SK-N-SH (cell line): ENCODE measurements around the gene CFAP43. TPM values are rescaled to one million over a fixed set of nuclear protein-coding genes. Genes with fewer than 3 reads are reported as not detected.

Source experiments
- CTCF ChIA-PET: fragments of 300-600, 350-600 bp; formaldehyde crosslinking; extraction: SDS; loops from one replicate; lab custom pipeline; 2021; lab: Yijun Ruan, JAX
- POLR2A ChIA-PET: fragments of 350-600 bp; sonication (Branson Sonifier 250); formaldehyde crosslinking; extraction: SDS; loops from one replicate; lab custom pipeline; 2020; ENCODE audit warnings: antibody characterized with exemption, inconsistent platforms; lab: Yijun Ruan, JAX
- DNase-seq: peaks from one replicate; pipeline ENCODE4 v3.0.0; 2012
- H2AFZ ChIP-seq: fragments of 200-600 bp; sonication (generic); 2 replicates; pipeline ENCODE4 v1.8.1; 2016; ENCODE audit warnings: antibody characterized with exemption, mild to moderate bottlenecking, low read depth
- H3F3A ChIP-seq: fragments of 200-600 bp; sonication (generic); replicated peaks from 2 replicates; pipeline ENCODE3; 2016; ENCODE audit warnings: antibody characterized with exemption, mild to moderate bottlenecking; ENCODE audit not compliant: insufficient read depth
- H3K27ac ChIP-seq, 2 experiments: fragments of 200-500 bp in 1 of 2; fragments of 200-600 bp in 1 of 2; sonication (Bioruptor generic) in 1 of 2; sonication (generic), shearing (Covaris generic) in 1 of 2; 2 replicates each; pipeline versions ENCODE4 v1.5.1 to v1.6.1; 2014 to 2016; ENCODE audit warnings: low read depth in 2 of 2, inconsistent platforms in 1 of 2, low read length in 1 of 2, mild to moderate bottlenecking in 1 of 2, mixed read lengths in 1 of 2
- H3K27me3 ChIP-seq: fragments of 200-600 bp; sonication (generic), shearing (Covaris generic); 2 replicates; pipeline ENCODE4 v1.6.1; 2016; ENCODE audit warnings: mixed run types; ENCODE audit not compliant: insufficient read depth
- H3K36me3 ChIP-seq, 2 experiments: fragments of 200-500 bp in 1 of 2; fragments of 200-600 bp in 1 of 2; sonication (Bioruptor generic) in 1 of 2; sonication (generic) in 1 of 2; replicated peaks in 1 of 2; 2 replicates each; pipeline versions ENCODE3 to v1.5.1; 2014 to 2016; ENCODE audit warnings: low read length in 1 of 2, mild to moderate bottlenecking in 1 of 2; ENCODE audit not compliant: insufficient read depth in 2 of 2, control insufficient read depth in 1 of 2
- H3K4me1 ChIP-seq, 2 experiments: fragments of 200-500 bp in 1 of 2; fragments of 200-600 bp in 1 of 2; sonication (Bioruptor generic) in 1 of 2; sonication (generic), shearing (Covaris generic) in 1 of 2; 2 replicates each; pipeline versions ENCODE4 v1.5.1 to v1.6.1; 2014 to 2016; ENCODE audit warnings: low read depth in 1 of 2, low read length in 1 of 2, mixed run types in 1 of 2; ENCODE audit not compliant: insufficient read depth in 2 of 2, control insufficient read depth in 1 of 2
- H3K4me2 ChIP-seq: fragments of 200-600 bp; sonication (generic), shearing (Covaris generic); 2 replicates; pipeline ENCODE4 v1.6.1; 2017; ENCODE audit warnings: mixed run types
- H3K4me3 ChIP-seq, 2 experiments: fragments of 200-500 bp in 1 of 2; fragments of 200-600 bp in 1 of 2; sonication (Bioruptor generic) in 1 of 2; sonication (generic), shearing (Covaris generic) in 1 of 2; 2 replicates each; pipeline versions ENCODE4 v1.5.1 to v1.8.1; 2014 to 2016; ENCODE audit warnings: low read depth in 2 of 2, inconsistent platforms in 1 of 2, low read length in 1 of 2, mild to moderate bottlenecking in 1 of 2, mixed read lengths in 1 of 2, moderate library complexity in 1 of 2
- H3K79me2 ChIP-seq: fragments of 200-600 bp; sonication (generic); 2 replicates; pipeline ENCODE4 v1.8.1; 2017; ENCODE audit warnings: mild to moderate bottlenecking; ENCODE audit not compliant: insufficient read depth
- H3K9ac ChIP-seq: fragments of 200-600 bp; sonication (generic); 2 replicates; pipeline ENCODE4 v1.6.1; 2017; ENCODE audit warnings: mixed run types
- H3K9me2 ChIP-seq: fragments of 200-600 bp; sonication (generic); 2 replicates; pipeline ENCODE4 v1.6.1; 2017; ENCODE audit warnings: mixed run types
- H3K9me3 ChIP-seq: fragments of 200-600 bp; sonication (generic); 2 replicates; pipeline ENCODE4 v1.6.1; 2017; ENCODE audit warnings: mixed run types, mild to moderate bottlenecking, moderate library complexity
- H4K20me1 ChIP-seq: fragments of 200-600 bp; sonication (generic); 2 replicates; pipeline ENCODE4 v1.6.1; 2017; ENCODE audit warnings: mild to moderate bottlenecking, mixed run types; ENCODE audit not compliant: insufficient read depth
- CHD2 ChIP-seq: fragments of 150-350 bp; IDR thresholded peaks from 2 replicates; pipeline ENCODE4 v1.6.1; 2018; ENCODE audit warnings: low read length; ENCODE audit not compliant: partially characterized antibody
- ELF1 ChIP-seq: IDR thresholded peaks from 2 replicates; pipeline ENCODE4 v1.4.0; 2012
- FOSL2 ChIP-seq: IDR thresholded peaks from 2 replicates; pipeline ENCODE4 v1.4.0; 2012; ENCODE audit warnings: low read depth, mild to moderate bottlenecking, moderate library complexity, borderline replicate concordance
- FOXM1 ChIP-seq: IDR thresholded peaks from 2 replicates; pipeline ENCODE4 v1.4.0; 2012; ENCODE audit warnings: low read depth, mild to moderate bottlenecking
- GABPA ChIP-seq: IDR thresholded peaks from 2 replicates; pipeline ENCODE4 v1.4.0; 2012; ENCODE audit warnings: low read depth, mild to moderate bottlenecking
- GATA2 ChIP-seq: sonication (generic); formaldehyde crosslinking; IDR thresholded peaks from 2 replicates; pipeline ENCODE4 v1.5.0; 2020; ENCODE audit warnings: mild to moderate bottlenecking, missing genetic modification reagents
- MEF2A ChIP-seq: IDR thresholded peaks from 2 replicates; pipeline ENCODE4 v1.4.0; 2012; ENCODE audit warnings: low read depth, borderline replicate concordance
- NFIC ChIP-seq: IDR thresholded peaks from 2 replicates; pipeline ENCODE4 v1.4.0; 2012; ENCODE audit warnings: borderline replicate concordance
- NRF1 ChIP-seq: IDR thresholded peaks from 2 replicates; pipeline ENCODE4 v1.6.1; 2012; ENCODE audit warnings: low read depth, mild to moderate bottlenecking, low read length
- POLR2AphosphoS5 ChIP-seq: IDR thresholded peaks from 2 replicates; pipeline ENCODE4 v1.6.1; 2012; ENCODE audit warnings: low read depth, low read length
- RFX5 ChIP-seq: IDR thresholded peaks from 2 replicates; pipeline ENCODE4 v1.6.1; 2012; ENCODE audit warnings: mild to moderate bottlenecking, improper control_type of control experiment, low read length
- RXRA ChIP-seq: IDR thresholded peaks from 2 replicates; pipeline ENCODE4 v1.4.0; 2012; ENCODE audit warnings: low read depth, mild to moderate bottlenecking, borderline replicate concordance
- SIN3A ChIP-seq: IDR thresholded peaks from 2 replicates; pipeline ENCODE4 v1.6.1; 2012; ENCODE audit warnings: low read depth, mild to moderate bottlenecking, low read length, moderate library complexity, borderline replicate concordance
- TAF1 ChIP-seq: IDR thresholded peaks from 2 replicates; pipeline ENCODE4 v1.6.1; 2012; ENCODE audit warnings: low read depth, mild to moderate bottlenecking, low read length, moderate library complexity, borderline replicate concordance
- TEAD4 ChIP-seq: IDR thresholded peaks from 2 replicates; pipeline ENCODE4 v1.4.0; 2012; ENCODE audit warnings: mild to moderate bottlenecking, borderline replicate concordance; ENCODE audit not compliant: insufficient read depth
- WGBS: methylation state at CpG from one replicate; pipeline ENCODE4 v1.1.6; 2017; ENCODE audit warnings: low lambda C conversion rate; 5-methylcytosine and 5-hydroxymethylcytosine counted together
- polyA plus RNA-seq, 3 experiments: library from polyadenylated mRNA; depleted of rRNA; stranded (reverse); fragments of >200 nt; gene quantifications; 2 replicates each; pipeline ENCODE4 v1.2.3, GENCODE V29; 2012
- TF ChIP-seq, protein P1 (sequence below): IDR thresholded peaks from 2 replicates; pipeline ENCODE4; 2012
- TF ChIP-seq, protein P2 (sequence below): IDR thresholded peaks from 2 replicates; pipeline ENCODE4 v1.4.0; 2012; ENCODE audit warnings: low read depth
- TF ChIP-seq, protein P3 (sequence below): IDR thresholded peaks from 2 replicates; pipeline ENCODE4 v1.6.1; 2012; ENCODE audit warnings: mild to moderate bottlenecking, low read depth, low read length, moderate library complexity
- TF ChIP-seq, protein P4 (sequence below): IDR thresholded peaks from 2 replicates; pipeline ENCODE4 v1.4.0; 2012; ENCODE audit warnings: low read depth, borderline replicate concordance
- TF ChIP-seq, protein P5 (sequence below): fragments of 200-600 bp; sonication (generic); IDR thresholded peaks from 2 replicates; pipeline ENCODE4 v1.6.1; 2017; ENCODE audit warnings: antibody characterized with exemption, mild to moderate bottlenecking, moderate library complexity

The CFAP43 gene
- polyA plus RNA-seq, 1 of the 3 experiments (the other 2 are of a cell fraction), result 0.35 TPM

DNA sequence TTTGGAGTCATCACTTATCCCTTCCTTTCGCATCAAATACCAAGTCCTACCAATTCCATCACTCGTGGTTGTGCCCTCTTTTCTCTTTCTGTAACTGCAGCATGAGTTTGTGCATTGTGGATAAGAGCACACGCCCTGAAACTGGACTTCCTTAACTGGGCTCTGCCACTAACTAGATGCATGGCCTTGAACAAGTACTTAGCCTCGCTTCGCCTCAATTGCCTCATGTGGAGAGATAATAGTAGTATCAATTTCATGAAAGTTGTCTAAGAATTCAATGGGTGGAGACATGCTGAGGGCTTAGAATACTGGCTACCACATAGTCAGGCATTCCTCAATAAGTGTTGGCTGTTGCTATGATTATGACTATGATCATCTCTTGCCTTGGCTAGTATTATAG lies 41.5 kb downstream of the CFAP43 start:
- no peaks in the 10 kb centered on the region for H3K36me3 ChIP-seq
- H3K9me2 ChIP-seq, result no peaks in the 10 kb centered on the region
- no peaks in the 10 kb centered on the region for H4K20me1 ChIP-seq
- ChIA-PET CTCF (interaction anchor here (0.7 to 1.4 kb wide), 2 partner anchors 47 to 63 kb away, joined by 3 read pairs; no protein-coding TSS in a partner anchor), POLR2A (no interaction called here)
- no peaks in the 10 kb centered on the region; the same call in 1 of the 2 replicates for H3K27me3 ChIP-seq
- H3F3A ChIP-seq, result no peaks in the 10 kb centered on the region
- no peak overlapping the region for H3K4me2 ChIP-seq
- TF ChIP-seq GATA2 (no peak), SIN3A (no peak), MEF2A (no peak), POLR2AphosphoS5 (no peak), RXRA (no peak), GABPA (no peak), ELF1 (no peak), TAF1 (no peak), RFX5 (no peak), NRF1 (no peak), FOXM1 (no peak)
- TF ChIP-seq, protein P1, sequence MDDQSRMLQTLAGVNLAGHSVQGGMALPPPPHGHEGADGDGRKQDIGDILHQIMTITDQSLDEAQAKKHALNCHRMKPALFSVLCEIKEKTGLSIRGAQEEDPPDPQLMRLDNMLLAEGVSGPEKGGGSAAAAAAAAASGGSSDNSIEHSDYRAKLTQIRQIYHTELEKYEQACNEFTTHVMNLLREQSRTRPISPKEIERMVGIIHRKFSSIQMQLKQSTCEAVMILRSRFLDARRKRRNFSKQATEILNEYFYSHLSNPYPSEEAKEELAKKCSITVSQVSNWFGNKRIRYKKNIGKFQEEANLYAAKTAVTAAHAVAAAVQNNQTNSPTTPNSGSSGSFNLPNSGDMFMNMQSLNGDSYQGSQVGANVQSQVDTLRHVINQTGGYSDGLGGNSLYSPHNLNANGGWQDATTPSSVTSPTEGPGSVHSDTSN, result no peak
- TF ChIP-seq, protein P2, sequence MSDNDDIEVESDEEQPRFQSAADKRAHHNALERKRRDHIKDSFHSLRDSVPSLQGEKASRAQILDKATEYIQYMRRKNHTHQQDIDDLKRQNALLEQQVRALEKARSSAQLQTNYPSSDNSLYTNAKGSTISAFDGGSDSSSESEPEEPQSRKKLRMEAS, result no peak
- H3K4me1 ChIP-seq, result peaks cover 0 to 14% of the 10 kb centered on the region in 2 experiments; a peak in 1 of 4 replicates
- H3K79me2 ChIP-seq, result no peaks in the 10 kb centered on the region
- no peak for DNase-seq
- no peak overlapping the region for H2AFZ ChIP-seq
- WGBS, result 71% methylated on average over 5 of the region's 5 CpGs
- no peak overlapping the region for H3K9ac ChIP-seq
- no peak overlapping the region for H3K4me3 ChIP-seq
- H3K27ac ChIP-seq, result no peak overlapping the region
- no peaks in the 10 kb centered on the region for H3K9me3 ChIP-seq

DNA sequence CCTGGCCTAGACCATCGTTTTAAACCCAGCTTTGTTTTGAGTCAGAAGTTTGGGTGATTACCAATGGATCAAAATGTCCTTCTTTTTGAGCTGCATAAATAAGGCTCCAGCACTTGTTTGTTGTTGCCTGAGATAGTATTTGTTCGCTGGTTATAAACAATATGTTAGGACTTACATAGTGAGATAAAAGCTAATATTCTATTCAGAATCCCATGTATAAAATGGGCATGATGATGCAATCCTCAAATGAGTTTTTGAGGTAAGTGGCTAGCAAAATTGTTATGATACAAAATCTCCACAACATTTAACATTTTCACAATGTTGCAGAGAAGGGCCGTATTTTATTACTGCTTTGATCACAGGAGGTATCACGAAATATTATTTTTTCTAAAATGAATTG lies 48.5 kb downstream of the CFAP43 start:
- no peak overlapping the region for H2AFZ ChIP-seq
- no peak for DNase-seq
- no peak overlapping the region for H3K9ac ChIP-seq
- ChIA-PET CTCF (no interaction called here), POLR2A (no interaction called here)
- H3K9me2 ChIP-seq, result no peaks in the 10 kb centered on the region
- H4K20me1 ChIP-seq, result no peaks in the 10 kb centered on the region
- no peaks in the 10 kb centered on the region for H3F3A ChIP-seq
- H3K4me3 ChIP-seq, result no peak overlapping the region
- H3K27me3 ChIP-seq, result no peaks in the 10 kb centered on the region; the same call in 1 of the 2 replicates
- no peak overlapping the region for H3K4me2 ChIP-seq
- no peak overlapping the region for H3K27ac ChIP-seq
- 38% methylated on average over 4 of the region's 4 CpGs for WGBS
- H3K79me2 ChIP-seq, result no peaks in the 10 kb centered on the region
- H3K4me1 ChIP-seq, result peaks cover 0 to 3% of the 10 kb centered on the region in 2 experiments; a peak in 1 of 4 replicates
- H3K9me3 ChIP-seq, result no peaks in the 10 kb centered on the region
- no peaks in the 10 kb centered on the region for H3K36me3 ChIP-seq
- TF ChIP-seq TEAD4 (no peak), GATA2 (no peak), ELF1 (no peak), CHD2 (no peak), SIN3A (no peak), NFIC (no peak), FOSL2 (no peak)
- TF ChIP-seq, protein P3, sequence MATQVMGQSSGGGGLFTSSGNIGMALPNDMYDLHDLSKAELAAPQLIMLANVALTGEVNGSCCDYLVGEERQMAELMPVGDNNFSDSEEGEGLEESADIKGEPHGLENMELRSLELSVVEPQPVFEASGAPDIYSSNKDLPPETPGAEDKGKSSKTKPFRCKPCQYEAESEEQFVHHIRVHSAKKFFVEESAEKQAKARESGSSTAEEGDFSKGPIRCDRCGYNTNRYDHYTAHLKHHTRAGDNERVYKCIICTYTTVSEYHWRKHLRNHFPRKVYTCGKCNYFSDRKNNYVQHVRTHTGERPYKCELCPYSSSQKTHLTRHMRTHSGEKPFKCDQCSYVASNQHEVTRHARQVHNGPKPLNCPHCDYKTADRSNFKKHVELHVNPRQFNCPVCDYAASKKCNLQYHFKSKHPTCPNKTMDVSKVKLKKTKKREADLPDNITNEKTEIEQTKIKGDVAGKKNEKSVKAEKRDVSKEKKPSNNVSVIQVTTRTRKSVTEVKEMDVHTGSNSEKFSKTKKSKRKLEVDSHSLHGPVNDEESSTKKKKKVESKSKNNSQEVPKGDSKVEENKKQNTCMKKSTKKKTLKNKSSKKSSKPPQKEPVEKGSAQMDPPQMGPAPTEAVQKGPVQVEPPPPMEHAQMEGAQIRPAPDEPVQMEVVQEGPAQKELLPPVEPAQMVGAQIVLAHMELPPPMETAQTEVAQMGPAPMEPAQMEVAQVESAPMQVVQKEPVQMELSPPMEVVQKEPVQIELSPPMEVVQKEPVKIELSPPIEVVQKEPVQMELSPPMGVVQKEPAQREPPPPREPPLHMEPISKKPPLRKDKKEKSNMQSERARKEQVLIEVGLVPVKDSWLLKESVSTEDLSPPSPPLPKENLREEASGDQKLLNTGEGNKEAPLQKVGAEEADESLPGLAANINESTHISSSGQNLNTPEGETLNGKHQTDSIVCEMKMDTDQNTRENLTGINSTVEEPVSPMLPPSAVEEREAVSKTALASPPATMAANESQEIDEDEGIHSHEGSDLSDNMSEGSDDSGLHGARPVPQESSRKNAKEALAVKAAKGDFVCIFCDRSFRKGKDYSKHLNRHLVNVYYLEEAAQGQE, result no peak
- TF ChIP-seq, protein P4, sequence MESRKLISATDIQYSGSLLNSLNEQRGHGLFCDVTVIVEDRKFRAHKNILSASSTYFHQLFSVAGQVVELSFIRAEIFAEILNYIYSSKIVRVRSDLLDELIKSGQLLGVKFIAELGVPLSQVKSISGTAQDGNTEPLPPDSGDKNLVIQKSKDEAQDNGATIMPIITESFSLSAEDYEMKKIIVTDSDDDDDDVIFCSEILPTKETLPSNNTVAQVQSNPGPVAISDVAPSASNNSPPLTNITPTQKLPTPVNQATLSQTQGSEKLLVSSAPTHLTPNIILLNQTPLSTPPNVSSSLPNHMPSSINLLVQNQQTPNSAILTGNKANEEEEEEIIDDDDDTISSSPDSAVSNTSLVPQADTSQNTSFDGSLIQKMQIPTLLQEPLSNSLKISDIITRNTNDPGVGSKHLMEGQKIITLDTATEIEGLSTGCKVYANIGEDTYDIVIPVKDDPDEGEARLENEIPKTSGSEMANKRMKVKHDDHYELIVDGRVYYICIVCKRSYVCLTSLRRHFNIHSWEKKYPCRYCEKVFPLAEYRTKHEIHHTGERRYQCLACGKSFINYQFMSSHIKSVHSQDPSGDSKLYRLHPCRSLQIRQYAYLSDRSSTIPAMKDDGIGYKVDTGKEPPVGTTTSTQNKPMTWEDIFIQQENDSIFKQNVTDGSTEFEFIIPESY, result no peak
- TF ChIP-seq, protein P5, sequence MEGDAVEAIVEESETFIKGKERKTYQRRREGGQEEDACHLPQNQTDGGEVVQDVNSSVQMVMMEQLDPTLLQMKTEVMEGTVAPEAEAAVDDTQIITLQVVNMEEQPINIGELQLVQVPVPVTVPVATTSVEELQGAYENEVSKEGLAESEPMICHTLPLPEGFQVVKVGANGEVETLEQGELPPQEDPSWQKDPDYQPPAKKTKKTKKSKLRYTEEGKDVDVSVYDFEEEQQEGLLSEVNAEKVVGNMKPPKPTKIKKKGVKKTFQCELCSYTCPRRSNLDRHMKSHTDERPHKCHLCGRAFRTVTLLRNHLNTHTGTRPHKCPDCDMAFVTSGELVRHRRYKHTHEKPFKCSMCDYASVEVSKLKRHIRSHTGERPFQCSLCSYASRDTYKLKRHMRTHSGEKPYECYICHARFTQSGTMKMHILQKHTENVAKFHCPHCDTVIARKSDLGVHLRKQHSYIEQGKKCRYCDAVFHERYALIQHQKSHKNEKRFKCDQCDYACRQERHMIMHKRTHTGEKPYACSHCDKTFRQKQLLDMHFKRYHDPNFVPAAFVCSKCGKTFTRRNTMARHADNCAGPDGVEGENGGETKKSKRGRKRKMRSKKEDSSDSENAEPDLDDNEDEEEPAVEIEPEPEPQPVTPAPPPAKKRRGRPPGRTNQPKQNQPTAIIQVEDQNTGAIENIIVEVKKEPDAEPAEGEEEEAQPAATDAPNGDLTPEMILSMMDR, result no peak
